IPS-NIHi11 (cell line): ENCODE results near the gene PPA1.
A peak's percentile ranks its signal among the peaks of the same experiment; 100 is the strongest.
"Not testable (repeated sequence)": the region's sequence is repeated elsewhere in the genome, so short reads cannot be mapped to it uniquely, and the experiment has no call there.

Experiments
- DNase-seq: peaks from one replicate; pipeline ENCODE4 v3.0.0; 2012; ENCODE audit warnings: mixed read lengths, low spot score

The PPA1 gene

DNA sequence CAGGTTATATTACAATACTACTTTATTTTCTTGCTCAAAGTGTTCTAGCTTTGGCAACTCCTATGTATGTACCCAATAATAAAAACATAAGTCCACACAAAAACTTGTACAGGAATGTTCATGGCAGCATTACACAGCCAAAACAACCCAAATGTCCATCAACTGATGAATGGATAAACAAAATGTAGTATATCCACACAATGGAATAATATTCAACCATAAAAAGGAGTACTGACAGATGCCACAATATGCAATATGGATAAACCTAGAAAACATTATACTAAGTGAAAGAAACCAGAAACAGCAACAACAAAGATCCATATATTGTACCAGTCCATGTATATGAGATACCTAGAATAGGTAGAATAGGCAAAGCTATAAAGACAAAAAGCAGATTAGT, 21.0 kb downstream of the PPA1 start:
- DNase-seq: no peak

DNA sequence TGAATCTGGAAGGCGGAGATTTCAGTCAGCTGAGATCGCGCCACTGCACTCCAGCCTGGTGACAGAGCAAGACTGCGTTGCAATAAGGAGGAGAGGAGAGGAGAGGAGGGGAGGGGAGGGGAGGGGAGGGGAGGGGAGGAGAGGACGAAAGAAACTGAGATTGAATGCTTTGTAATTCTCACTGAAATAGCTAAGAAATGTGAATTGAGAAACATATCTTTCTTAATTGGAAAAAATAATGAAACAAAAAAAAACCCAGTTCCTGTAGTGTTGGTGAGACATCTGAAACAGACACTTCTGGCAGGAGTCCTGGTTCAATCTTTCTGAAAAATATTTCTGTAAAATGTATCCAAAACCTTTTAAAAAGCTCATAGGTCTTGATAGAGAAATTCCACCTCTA, 26.5 kb downstream of the PPA1 start:
- DNase-seq: no peak

DNA sequence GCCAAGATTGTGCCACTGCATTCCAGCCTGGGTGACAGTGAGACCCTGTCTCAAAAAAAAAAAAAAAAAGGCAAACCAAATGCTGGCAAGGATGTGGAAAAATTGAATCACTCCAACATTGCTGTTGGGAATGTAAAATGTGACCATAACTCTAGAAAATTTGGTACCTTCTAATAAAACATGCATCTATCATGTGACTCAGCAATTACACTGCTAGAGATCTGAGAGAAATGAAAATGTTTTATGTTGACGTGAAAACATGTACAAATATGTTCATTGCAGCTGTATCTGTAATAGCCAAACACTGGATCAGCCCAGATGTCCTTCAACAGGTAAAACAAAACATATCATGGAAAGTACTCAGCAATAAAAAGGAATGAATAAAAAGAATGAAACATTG, 32.1 kb downstream of the PPA1 start:
- DNase-seq: no peak

DNA sequence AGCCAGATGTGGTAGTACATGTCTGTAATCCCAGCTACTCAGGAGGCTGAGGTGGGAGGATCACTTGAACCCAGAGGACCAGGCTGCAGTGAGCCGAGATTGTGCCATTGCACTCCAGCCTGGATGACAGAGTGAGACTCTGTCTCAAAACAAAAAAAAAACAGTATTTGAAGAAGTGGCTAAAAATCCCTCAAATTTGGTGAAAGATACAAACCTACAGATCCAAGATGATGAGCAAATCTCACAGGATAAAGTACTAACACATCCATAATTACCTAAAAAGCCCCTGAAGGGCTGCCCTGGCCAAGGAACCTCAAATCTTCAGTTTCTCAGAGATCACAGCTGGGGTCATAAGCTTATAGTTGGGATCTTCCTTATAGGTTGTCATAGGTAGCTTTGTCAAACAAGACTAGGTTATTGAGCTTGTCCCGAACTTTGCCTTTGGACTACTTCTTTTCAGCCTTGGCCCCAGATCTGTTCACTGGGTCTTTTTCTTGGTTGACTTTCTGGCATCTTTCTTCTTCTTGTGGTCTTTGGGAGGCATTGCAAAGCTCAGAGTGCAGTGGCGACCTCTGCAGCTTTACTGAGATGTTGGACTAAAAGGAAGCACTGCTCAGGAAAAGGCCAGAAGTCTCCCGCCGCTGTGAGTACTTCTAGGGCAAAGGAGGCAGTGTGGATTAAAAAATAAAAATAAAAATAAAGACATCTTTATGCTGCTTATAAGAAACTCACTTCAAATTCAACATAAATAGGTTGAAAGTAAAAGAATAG, 34.3 kb downstream of the PPA1 start:
- peak; percentile 10 for DNase-seq

DNA sequence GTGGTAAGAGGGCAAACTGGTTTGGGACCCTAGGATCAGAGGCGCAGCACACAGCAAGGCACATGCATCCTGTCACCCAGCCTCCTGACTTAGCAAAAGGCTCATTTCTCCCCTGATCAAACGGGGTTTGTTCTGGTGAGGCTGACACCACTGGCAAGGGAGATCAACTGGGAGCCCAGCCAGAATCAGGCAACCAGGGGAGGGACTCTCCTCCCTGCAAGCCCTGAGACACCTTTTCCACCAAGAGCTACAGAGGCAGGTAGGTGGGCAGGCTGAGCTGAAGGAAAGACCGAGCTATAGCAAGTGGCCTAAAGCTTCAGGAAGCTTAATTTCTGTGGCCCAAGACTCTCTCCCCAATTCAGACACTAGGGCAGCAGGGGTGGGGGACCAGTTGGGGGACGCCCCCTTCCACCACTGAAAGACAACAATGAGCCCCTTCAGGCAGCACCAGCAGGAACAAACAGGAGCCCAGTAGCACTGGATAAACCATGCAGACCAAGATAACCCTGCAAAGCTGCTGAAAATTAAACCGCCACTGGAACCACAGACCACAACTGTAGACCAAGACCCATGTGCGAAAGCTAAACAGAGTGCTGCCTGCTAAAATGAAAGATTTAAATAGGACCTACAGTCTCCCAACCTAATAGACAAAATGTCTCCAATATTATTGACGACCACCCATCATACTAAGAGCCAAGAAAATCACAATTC, 35.8 kb downstream of the PPA1 start:
- DNase-seq: no peak

DNA sequence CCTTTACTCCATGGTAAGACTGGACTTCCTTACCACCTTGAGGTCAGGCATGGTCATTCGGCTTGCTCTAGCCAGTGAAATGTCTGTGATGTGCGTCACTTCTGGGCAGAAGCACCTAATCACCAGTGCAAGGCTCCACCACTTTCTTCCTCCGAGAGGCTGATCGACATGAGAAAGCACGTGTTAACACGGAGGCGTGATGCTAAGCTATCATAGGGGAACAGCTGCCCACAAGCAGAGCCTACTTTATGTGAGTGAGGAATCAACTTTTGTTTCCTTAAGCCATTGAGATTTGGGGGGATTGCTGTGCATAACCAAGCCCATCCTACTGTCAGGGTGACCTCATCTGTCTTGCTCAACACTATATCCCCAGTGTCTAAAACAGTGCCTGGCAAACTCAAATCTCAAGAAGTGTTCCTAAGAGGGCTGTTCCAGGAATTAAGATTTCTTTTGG, 39.8 kb downstream of the PPA1 start:
- no peak for DNase-seq

DNA sequence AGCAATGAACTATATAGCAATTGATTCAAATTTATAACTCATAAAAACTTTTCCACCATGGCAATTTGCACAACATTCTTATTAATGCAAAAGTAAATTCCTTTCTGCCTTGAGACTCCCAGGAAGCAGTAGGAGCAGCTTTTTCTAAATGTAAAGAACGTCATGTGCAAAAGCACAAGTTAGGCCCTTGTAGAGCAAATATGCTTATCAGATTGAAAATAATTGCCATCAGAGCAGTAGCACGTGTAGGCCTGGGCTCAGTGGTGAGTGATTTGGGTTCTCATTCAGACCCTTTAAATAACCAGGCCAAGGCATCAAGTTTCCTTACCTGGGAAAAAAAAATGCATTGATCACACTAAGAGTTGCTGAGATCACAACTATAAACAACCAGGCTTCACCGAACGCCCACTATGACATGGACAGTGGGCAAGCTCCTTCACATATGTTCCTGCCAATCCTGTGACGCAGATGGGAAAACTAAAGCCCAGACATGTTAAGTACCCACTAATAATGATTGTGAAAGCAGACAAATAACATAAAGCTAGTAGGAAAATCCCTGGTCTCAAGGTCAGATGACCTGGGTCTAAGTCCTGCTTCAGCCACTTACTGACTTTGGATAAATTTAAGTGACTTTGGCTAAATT, 40.8 kb downstream of the PPA1 start:
- DNase-seq: no peak

DNA sequence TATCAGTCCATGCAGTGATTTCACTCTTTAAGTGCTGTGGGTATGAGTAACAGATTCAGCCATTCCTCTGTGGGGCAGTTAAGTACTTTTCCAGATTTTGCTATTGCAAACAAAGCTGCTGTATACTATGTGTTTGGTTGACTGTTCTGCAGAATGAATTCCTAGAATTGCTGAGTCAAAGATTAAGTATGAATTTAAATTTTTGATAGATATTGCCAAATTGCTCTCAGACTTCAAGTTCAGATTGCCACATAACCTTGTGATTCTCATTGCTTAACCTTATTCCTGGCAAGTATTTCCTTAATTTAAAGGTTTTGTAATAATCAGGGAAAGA, 41.3 kb downstream of the PPA1 start:
- DNase-seq: no peak

DNA sequence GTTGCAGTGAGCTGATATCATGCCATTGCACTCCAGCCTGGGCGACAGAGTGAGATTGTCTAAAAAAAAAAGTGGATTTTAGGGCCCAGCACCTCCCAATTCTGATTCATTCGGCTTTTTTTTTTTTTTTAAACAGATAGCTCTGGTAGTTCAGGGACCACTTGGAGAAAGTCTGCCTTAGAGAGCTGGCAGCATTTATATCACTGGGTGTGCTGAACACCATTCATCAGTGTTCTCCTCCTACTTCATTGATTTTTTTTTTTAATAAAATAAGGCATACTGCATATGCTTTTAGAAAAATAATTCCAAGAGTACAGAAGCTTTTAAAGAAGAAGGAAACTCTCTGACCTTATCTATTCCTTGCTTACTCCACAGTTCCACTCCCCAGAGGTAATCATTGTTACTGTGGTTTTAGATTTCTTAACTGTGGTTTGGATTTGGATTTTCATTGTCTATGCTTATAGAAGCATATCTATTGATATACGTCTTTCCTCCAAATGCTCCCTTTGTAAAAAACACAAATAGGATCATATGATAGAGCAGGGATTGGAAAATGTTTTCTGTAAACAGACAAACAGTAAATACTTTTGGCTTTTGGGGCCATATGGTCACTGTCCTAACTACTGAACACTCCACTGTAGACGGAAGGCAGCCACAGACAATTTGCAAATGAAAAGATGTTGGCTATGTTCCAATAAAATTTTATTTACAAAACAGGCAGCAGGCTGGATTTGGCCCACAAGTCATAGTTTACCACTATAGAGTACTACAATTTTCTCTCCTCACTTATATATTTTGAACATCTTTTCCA, 41.9 kb downstream of the PPA1 start:
- no peak for DNase-seq

DNA sequence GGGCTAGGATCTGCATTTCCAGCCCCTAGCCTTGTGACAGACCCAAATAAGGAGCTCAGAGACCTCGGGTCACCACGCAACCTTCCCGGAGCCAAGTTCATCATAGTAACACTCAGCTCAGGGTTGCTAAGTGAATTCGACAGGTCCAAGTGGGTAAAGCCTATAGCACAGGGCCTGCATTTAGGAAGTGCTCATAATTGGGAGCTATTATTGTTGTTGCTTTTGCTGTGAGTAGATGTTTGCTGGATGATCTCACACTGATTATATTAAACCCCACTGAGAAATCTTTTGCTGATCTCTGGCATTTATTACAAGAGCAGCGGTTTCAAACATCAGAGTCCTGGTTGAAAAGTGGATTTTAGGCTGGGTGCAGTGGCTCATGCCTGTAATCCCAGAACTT, 42.6 kb downstream of the PPA1 start:
- no peak for DNase-seq

DNA sequence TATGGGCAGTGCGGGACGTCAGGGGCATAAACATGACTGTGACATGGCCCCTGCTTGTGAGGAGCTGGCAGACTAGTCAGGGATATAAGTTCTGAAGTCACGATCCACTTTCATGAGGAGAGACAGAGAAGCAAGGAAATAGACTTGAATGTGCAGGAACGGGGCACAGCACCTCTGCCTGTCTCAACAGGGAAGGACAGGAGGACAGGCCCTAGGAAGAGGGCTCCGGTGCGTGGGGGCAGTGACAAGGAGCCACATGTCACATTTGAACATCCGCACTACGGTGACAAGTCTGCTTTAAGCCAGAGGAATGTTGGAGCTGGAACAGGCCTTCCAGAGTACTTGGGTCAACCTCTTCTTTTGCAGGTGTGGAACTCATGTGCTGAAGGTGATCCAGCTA, 43.1 kb downstream of the PPA1 start:
- no peak for DNase-seq

DNA sequence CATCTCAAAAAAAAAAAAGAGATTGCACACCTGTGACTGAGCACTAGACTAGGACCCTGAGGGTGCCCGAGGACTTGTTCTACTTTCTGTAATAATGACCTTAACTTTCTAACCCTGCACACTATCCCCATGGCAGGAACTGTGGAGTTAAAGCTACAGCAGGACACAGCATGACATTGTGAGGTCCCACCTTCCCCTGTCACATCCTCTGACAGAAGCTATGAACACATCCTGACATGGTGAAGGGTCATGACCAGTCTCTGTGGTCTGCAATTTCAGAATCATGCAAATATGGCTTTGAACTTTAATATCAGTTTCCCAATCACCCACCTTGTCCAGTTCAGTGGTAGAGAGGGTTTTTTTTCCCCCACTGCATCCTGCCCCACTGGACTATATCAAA, 44.5 kb downstream of the PPA1 start:
- no peak for DNase-seq

DNA sequence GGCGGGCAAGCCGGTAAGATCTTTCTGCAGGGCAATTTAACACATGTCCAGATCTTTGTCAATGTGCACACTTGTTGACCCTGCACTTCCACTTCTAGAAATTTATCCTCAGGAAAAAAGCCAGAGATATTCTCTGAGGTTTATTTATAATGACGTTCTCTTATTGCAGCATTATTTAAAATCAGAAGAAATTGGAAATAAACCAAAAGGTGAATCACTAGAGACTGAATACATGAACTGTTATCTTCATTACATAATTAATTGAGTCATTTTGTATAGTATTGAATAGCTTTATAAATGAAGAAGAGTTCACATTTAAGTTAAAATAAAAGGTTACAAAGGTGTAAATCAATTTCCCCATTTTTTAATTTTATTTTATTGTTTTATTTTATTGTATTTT, 46.7 kb downstream of the PPA1 start:
- DNase-seq: no peak

DNA sequence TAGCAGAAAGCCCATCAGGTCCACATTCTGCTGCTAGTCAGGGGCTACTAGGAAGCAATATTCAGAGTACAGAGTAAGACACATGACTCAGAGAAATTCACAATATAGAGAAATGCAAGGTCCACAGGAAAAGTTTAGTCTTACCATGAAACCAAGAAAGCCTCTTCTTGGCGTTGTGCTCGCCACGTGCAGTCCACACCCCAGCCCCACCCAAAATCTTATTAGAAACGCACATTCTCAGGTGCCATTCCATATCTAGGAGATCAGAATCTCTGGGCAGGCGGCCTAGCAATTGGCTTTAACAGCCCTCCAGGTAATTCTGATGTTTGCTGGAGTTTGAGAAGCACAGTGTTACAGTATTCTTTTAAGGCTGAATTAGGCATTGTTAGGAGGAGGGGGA, 47.1 kb downstream of the PPA1 start:
- no peak for DNase-seq

DNA sequence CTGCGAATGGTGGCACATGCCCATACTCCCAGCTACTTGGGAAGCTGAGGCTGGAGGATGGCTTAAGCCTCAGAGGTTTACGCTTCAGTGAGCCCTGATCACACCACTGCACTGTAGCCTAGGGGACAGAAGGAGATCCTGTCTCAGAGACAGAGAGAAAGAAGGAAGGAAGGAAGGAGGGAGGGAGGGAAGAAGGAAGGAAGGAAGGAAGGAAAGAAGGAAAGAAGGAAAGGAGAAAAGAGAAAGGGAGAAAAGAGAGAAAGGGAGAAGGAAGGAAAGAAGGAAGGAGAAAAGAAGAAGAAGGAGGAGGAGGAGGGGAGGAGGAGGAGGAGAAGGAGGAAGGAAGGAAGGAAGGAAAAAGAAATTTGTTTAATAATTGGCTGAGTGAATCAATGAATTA, 49.9 kb downstream of the PPA1 start:
- no peak for DNase-seq

DNA sequence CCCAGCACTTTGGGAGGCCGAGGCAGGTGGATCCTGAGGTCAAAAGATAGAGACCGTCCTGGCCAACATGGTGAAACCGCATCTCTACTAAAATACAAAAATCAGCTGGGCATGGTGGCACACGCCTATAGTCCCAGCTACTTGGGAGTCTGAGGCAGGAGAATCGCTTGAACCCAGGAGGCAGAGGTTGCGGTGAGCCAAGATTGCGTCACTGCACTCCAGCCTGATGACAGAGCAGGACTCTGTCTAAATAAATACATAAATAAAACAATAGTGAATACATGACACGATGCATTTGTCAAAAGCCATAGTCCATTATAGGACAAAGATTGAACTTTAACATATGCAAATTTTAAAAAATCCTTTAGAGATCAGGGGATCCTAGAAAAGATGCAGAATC, 54.0 kb downstream of the PPA1 start:
- DNase-seq: not testable (repeated sequence)

DNA sequence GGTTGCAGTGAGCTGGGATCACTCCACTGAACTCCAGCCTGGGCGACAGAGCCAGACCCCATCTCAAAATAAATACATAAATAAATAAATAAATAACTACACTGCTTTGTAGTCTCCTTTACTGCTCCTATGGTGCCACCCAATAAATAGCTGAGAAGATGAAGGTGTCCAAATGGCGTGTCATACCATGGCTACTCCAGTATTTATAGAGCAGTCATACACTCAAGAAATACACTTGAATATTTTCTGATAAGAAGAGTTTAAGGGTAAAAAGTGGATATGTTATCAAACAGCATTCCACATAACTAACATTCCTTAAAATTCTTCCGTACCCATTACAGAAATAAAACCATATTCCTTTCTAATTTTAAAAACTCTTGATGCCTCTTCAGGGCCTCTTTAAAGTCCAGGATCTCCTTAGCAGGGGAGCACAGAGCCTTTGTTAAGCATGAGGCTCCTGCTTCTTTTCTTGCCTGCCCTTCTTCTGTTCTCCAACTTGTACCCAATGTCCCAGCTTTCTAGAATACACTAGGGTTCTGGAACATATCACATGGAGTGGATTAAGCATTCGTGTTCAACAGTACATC, 55.0 kb downstream of the PPA1 start:
- DNase-seq: no peak

DNA sequence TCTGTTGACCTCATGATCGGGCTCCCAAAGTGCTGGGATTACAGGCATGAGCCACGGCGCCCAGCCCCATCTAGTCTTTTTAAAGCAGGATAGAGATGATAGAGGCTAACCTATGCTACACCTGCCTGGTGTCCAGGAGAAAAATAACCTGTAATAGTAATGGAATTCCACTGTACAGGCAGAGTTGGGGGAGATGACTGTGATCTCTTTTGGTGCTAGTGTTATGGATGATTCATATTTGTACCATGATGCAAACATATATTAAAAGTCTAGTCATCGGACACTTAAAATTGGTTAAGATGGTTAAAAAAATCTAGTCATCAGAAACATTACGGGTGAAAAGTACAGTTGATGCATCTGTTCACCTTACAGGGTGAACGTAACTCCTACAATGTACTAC, 56.8 kb downstream of the PPA1 start:
- DNase-seq: no peak

DNA sequence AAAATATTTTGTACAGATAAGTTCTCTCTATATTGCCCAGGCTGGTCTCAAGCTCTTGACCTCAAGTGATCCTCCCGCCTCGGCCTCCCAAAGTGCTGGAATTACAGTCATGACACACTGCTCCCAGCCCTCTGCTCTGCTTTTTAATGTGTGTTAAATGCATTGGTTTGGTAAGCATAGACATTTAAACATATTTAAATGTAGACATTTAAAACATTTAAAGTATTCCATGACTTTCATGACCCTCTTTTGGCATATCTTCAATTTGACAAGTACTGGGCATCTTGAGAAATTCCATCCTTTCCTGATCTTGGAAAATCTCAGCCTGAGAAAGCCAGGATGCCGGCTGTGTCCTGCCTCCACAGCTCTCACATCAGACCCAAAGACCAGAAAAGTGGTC, 57.7 kb downstream of the PPA1 start:
- no peak for DNase-seq

DNA sequence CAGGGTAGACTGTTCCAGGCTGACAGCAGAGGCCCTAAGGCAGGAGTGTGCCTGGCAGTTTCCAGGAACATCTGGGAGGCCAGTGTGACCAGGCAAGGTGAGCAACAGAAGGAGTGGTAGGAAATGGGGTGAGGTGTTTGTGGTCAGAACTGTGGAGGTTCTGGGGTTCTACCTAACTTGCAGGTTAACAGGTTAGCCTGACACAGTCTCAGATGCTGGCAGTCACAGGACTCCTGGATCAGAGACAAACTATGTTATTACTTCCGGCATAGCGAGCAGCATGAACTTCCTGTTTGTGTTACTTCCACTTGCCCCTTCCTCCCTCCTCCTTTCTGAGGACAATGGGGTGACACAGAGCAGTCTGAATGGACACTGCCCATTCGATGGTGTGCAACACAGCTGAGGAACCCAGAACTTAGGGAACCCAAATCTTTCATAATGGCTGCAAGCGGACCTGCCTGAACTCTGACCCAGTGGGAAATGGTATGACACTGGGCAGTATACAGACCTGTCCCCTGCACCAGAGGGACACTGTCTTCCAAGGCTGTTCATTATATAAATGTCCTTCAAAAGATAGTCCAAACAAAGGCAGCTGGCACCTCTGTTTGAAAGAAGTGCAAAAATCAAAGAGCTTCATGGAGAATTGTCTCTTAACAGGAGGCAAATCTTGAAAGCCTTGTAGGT, 59.0 kb downstream of the PPA1 start:
- peak; percentile 16 for DNase-seq

DNA sequence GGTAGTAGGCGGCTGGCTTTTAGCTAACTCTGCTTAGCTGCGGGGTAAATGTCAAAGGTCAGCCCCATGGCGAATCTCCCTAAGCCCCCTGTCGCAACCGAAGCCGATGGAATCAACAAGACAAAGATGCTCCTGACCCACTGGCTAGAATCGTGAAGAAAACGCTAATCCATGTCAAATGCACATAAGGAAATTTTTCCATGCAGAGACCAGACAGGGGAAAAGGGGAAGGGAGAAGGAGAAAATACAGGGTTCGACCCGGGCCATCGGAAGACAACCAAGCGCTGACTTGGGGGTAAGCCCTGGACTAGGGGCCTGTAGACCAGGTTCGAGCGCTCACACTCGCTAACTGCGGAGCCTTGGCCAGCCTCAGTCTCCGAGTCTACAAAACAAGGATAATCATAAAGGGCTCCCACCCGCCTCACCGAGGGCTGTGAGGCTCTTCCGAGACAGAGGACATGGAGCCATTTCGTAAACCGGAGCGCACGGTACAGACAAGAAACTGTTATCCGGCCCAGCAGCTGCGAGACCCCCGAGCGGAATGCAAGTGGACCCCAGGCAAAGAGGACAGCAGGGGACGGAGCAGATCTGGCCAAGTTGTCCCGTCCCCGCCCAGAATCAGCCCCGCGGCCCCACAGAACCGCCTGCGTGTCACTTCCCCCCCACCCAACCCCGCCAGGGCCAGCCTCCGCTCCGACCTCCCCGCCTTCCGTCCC, 63.4 kb downstream of the PPA1 start:
- peak; percentile 31 for DNase-seq
